ENCODE results near the gene PGA3. TPM values are rescaled to one million over a fixed set of nuclear protein-coding genes. Genes with fewer than 3 reads are reported as not detected.
"Not testable (repeated sequence)": the region's sequence is repeated elsewhere in the genome, so short reads cannot be mapped to it uniquely, and the experiment has no call there.

Gene PGA3
- total and polyA plus RNA-seq, 2 of the 8 experiments (the other 6 are each of a cell fraction or from before 2014, with no cell fraction given) = not detected

DNA sequence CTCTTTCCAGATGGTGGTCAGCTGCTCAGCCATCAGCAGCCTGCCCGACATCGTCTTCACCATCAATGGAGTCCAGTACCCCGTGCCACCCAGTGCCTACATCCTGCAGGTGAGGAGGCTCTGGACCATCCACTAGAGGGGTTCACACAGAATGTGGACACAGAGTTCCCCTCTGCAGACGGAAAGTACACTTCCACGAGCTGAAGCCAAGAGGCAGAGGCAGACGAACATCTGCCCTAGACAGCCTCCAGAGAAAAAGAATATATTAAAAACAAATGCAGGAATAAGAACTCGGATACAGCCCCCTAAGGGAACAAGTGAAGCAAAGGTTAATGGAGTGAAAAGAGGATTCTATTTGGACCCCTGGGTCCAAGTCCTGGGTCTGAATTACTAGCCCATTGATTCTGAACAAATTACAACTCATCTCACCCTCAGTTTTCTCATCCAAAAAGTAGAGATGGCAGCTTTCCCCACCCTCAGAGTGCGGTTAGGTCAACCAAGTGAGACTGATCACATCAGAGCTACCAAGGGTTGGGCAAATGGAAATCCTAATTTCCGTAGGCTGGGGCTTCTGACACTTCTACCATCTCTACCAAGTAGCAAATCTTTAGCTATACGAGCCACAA, 8.1 kb downstream of the PGA3 start:
- H4K91ac ChIP-seq (replicated peaks; ENCODE audit: insufficient read length, low read length); H3K14ac ChIP-seq (ENCODE audit: insufficient read length); H2AK5ac ChIP-seq (ENCODE audit: low read depth, low read length); CTCF ChIA-PET (ENCODE audit: partially characterized antibody); H4K5ac ChIP-seq (ENCODE audit: insufficient read length, low read depth, low read length); H2BK15ac ChIP-seq (ENCODE audit: low read length); H3K27ac ChIP-seq (ENCODE audit: low read depth, low read length); H3K23me2 ChIP-seq (ENCODE audit: low read depth, low read length); H3K9ac ChIP-seq (replicated peaks in 1 of 4; ENCODE audit: extremely low read depth in 1 of 4, low read depth in 3 of 4, low read length in 3 of 4); H2AFZ ChIP-seq (ENCODE audit: low read length); H3K56ac ChIP-seq (replicated peaks; ENCODE audit: insufficient read length, low read depth, low read length); H3K4me2 ChIP-seq (ENCODE audit: insufficient read depth in 1 of 2, low read depth in 2 of 2, low read length in 2 of 2); FAIRE-seq; H3K79me1 ChIP-seq (ENCODE audit: low read depth, low read length); H3K27me3 ChIP-seq (replicated peaks in 1 of 4; ENCODE audit: control insufficient read depth in 3 of 4, extremely low read depth in 1 of 4, insufficient read depth in 3 of 4, low read length in 3 of 4); H3K9me3 ChIP-seq (ENCODE audit: insufficient read depth in 2 of 2, low read depth in 1 of 2, low read length in 1 of 2); H3K36me3 ChIP-seq (ENCODE audit: control insufficient read depth in 2 of 4, insufficient read depth in 4 of 4, low read length in 3 of 4); H2BK12ac ChIP-seq (ENCODE audit: low read depth, low read length); H3K4me1 ChIP-seq (replicated peaks in 1 of 4; ENCODE audit: control insufficient read depth in 3 of 4, insufficient read depth in 4 of 4, low read length in 3 of 4); H3K4me3 ChIP-seq (ENCODE audit: extremely low read depth in 1 of 4, insufficient read depth in 2 of 4, low read depth in 3 of 4, low read length in 4 of 4); H2BK20ac ChIP-seq (ENCODE audit: low read length); H3K18ac ChIP-seq (ENCODE audit: extremely low read depth, low read length); POLR2A ChIA-PET (ENCODE audit: partially characterized antibody); H4K8ac ChIP-seq (ENCODE audit: extremely low read depth, insufficient read depth, low read length); H4K20me1 ChIP-seq (replicated peaks in 1 of 2; ENCODE audit: control insufficient read depth in 1 of 2, insufficient read depth in 2 of 2, low read length in 2 of 2); H2BK5ac ChIP-seq (ENCODE audit: low read depth, low read length); H3K23ac ChIP-seq (ENCODE audit: insufficient read length); DNase-seq (ENCODE audit: low read depth in 1 of 2, low spot score in 2 of 2); H3K4ac ChIP-seq (replicated peaks; ENCODE audit: insufficient read length, low read depth, low read length); H2BK120ac ChIP-seq (replicated peaks; ENCODE audit: low read depth, low read length); H3K79me2 ChIP-seq (ENCODE audit: control insufficient read depth in 1 of 2, insufficient read depth in 2 of 2, low read length in 2 of 2): not testable (repeated sequence)
- 84% methylated on average over 7 of the region's 10 CpGs; no CpG with 5 or more reads in 1 of the 2 experiments for WGBS, 2 experiments (ENCODE audit: extremely low coverage in 1 of 2, insufficient coverage in 1 of 2, insufficient read length in 1 of 2, insufficient replicate concordance in 2 of 2, low coverage in 1 of 2, low lambda C conversion rate in 2 of 2, missing lambda C conversion rate in 1 of 2)

- H2BK15ac ChIP-seq (ENCODE audit: low read length); H3K27me3 ChIP-seq (replicated peaks in 1 of 4; ENCODE audit: control insufficient read depth in 3 of 4, extremely low read depth in 1 of 4, insufficient read depth in 3 of 4, low read length in 3 of 4); H3K9ac ChIP-seq (replicated peaks in 1 of 4; ENCODE audit: extremely low read depth in 1 of 4, low read depth in 3 of 4, low read length in 3 of 4); H3K4me2 ChIP-seq (ENCODE audit: insufficient read depth in 1 of 2, low read depth in 2 of 2, low read length in 2 of 2); H4K91ac ChIP-seq (replicated peaks; ENCODE audit: insufficient read length, low read length); H3K79me1 ChIP-seq (ENCODE audit: low read depth, low read length); H3K18ac ChIP-seq (ENCODE audit: extremely low read depth, low read length); H3K4ac ChIP-seq (replicated peaks; ENCODE audit: insufficient read length, low read depth, low read length); H2AK5ac ChIP-seq (ENCODE audit: low read depth, low read length); H2AFZ ChIP-seq (ENCODE audit: low read length); H3K9me3 ChIP-seq (ENCODE audit: insufficient read depth in 2 of 2, low read depth in 1 of 2, low read length in 1 of 2); H4K20me1 ChIP-seq (replicated peaks in 1 of 2; ENCODE audit: control insufficient read depth in 1 of 2, insufficient read depth in 2 of 2, low read length in 2 of 2); DNase-seq (ENCODE audit: low read depth in 1 of 2, low spot score in 2 of 2); H3K4me3 ChIP-seq (ENCODE audit: extremely low read depth in 1 of 4, insufficient read depth in 2 of 4, low read depth in 3 of 4, low read length in 4 of 4); H3K56ac ChIP-seq (replicated peaks; ENCODE audit: insufficient read length, low read depth, low read length); H2BK5ac ChIP-seq (ENCODE audit: low read depth, low read length); H3K4me1 ChIP-seq (replicated peaks in 1 of 4; ENCODE audit: control insufficient read depth in 3 of 4, insufficient read depth in 4 of 4, low read length in 3 of 4); H3K36me3 ChIP-seq (ENCODE audit: control insufficient read depth in 2 of 4, insufficient read depth in 4 of 4, low read length in 3 of 4); H2BK12ac ChIP-seq (ENCODE audit: low read depth, low read length); CTCF ChIA-PET (ENCODE audit: partially characterized antibody); H4K8ac ChIP-seq (ENCODE audit: extremely low read depth, insufficient read depth, low read length); H2BK120ac ChIP-seq (replicated peaks; ENCODE audit: low read depth, low read length); H2BK20ac ChIP-seq (ENCODE audit: low read length); H3K23ac ChIP-seq (ENCODE audit: insufficient read length); H3K79me2 ChIP-seq (ENCODE audit: control insufficient read depth in 1 of 2, insufficient read depth in 2 of 2, low read length in 2 of 2); H3K23me2 ChIP-seq (ENCODE audit: low read depth, low read length); H3K27ac ChIP-seq (ENCODE audit: low read depth, low read length); H3K14ac ChIP-seq (ENCODE audit: insufficient read length); POLR2A ChIA-PET (ENCODE audit: partially characterized antibody); FAIRE-seq; H4K5ac ChIP-seq (ENCODE audit: insufficient read length, low read depth, low read length): not testable (repeated sequence)
- WGBS, 2 experiments (ENCODE audit: extremely low coverage in 1 of 2, insufficient coverage in 1 of 2, insufficient read length in 1 of 2, insufficient replicate concordance in 2 of 2, low coverage in 1 of 2, low lambda C conversion rate in 2 of 2, missing lambda C conversion rate in 1 of 2) = no CpG with 5 or more reads among the region's 15 CpGs
Measured at GRCh38 chr11:61212202-61212601, 8.9 kb downstream of the PGA3 start.

All from H1 (cell line).